ENCODE results near the gene PAWR. TPM values are rescaled to one million over a fixed set of nuclear protein-coding genes. Genes with fewer than 3 reads are reported as not detected.

The PAWR gene
- total and polyA plus RNA-seq, 2 donors from 2014 or later = 30.7 to 69.2 TPM

GRCh38 chr12:79585147-79585546 lies 105.6 kb downstream of the PAWR start:
- Histone ChIP-seq H3K9ac (ENCODE audit: low read length in 3 of 3) (no peak overlapping the region), H3K9me3 (ENCODE audit: control insufficient read depth in 2 of 3, insufficient read depth in 1 of 3, low read length in 3 of 3) (no peaks in the 10 kb centered on the region), H3K4me3 (ENCODE audit: low read length in 3 of 3) (no peak overlapping the region), H3K27ac (ENCODE audit: low read depth in 2 of 2, low read length in 2 of 2) (no peak overlapping the region), H3K4me1 (ENCODE audit: control insufficient read depth in 2 of 3, insufficient read depth in 2 of 3, low read depth in 1 of 3, low read length in 3 of 3) (no peaks in the 10 kb centered on the region), H3K27me3 (ENCODE audit: control insufficient read depth, insufficient read depth, low read length) (no peaks in the 10 kb centered on the region), H3K36me3 (ENCODE audit: control insufficient read depth in 2 of 3, insufficient read depth in 3 of 3, low read length in 3 of 3) (peaks cover 0 to 3% (median 0%) of the 10 kb centered on the region in 3 donors)
- intact Hi-C loops (cut with DNase I) = no loop called here
- TF ChIP-seq, protein P1, sequence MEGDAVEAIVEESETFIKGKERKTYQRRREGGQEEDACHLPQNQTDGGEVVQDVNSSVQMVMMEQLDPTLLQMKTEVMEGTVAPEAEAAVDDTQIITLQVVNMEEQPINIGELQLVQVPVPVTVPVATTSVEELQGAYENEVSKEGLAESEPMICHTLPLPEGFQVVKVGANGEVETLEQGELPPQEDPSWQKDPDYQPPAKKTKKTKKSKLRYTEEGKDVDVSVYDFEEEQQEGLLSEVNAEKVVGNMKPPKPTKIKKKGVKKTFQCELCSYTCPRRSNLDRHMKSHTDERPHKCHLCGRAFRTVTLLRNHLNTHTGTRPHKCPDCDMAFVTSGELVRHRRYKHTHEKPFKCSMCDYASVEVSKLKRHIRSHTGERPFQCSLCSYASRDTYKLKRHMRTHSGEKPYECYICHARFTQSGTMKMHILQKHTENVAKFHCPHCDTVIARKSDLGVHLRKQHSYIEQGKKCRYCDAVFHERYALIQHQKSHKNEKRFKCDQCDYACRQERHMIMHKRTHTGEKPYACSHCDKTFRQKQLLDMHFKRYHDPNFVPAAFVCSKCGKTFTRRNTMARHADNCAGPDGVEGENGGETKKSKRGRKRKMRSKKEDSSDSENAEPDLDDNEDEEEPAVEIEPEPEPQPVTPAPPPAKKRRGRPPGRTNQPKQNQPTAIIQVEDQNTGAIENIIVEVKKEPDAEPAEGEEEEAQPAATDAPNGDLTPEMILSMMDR (IDR thresholded peaks at IDR 0.05; ENCODE audit: borderline replicate concordance, extremely low read depth, insufficient read depth) = no peak
- no peak for FAIRE-seq
- DNase-seq = no peak

DNA sequence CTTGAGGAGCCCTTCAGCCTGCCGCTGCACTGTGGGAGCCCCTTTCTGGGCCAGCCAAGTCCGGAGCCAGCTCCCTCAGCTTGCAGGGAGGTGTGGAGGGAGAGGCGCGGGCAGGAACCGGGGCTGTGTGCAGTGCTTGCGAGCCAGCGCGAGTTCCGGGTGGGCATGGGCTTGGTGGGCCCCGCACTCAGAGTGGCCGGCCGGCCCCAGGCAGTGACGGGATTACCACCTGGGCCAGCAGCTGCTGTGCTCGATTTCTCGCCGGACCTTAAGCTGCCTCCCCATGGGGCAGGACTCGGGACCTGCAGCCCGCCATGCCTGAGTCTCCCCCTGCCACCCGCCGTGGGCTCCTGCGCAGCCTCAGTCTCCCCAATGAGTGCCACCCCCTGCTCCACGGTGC lies 116.9 kb downstream of the PAWR start:
- Histone ChIP-seq H3K9me3 (ENCODE audit: control insufficient read depth in 2 of 3, insufficient read depth in 1 of 3, low read length in 3 of 3) (no peaks in the 10 kb centered on the region), H3K27ac (ENCODE audit: low read depth in 2 of 2, low read length in 2 of 2) (no peak overlapping the region), H3K27me3 (ENCODE audit: control insufficient read depth, insufficient read depth, low read length) (no peaks in the 10 kb centered on the region), H3K4me3 (ENCODE audit: low read length in 3 of 3) (no peak overlapping the region), H3K9ac (ENCODE audit: low read length in 3 of 3) (no peak overlapping the region), H3K36me3 (ENCODE audit: control insufficient read depth in 2 of 3, insufficient read depth in 3 of 3, low read length in 3 of 3) (peaks cover 0 to 6% (median 3%) of the 10 kb centered on the region in 3 donors), H3K4me1 (ENCODE audit: control insufficient read depth in 2 of 3, insufficient read depth in 2 of 3, low read depth in 1 of 3, low read length in 3 of 3) (no peaks in the 10 kb centered on the region)
- no peak for FAIRE-seq
- TF ChIP-seq, protein P1 (IDR thresholded peaks at IDR 0.05; ENCODE audit: borderline replicate concordance, extremely low read depth, insufficient read depth) = no peak
- peak in 1 of 5 donors; percentile 62 for DNase-seq
- intact Hi-C loops (cut with DNase I) = no loop called here

DNA sequence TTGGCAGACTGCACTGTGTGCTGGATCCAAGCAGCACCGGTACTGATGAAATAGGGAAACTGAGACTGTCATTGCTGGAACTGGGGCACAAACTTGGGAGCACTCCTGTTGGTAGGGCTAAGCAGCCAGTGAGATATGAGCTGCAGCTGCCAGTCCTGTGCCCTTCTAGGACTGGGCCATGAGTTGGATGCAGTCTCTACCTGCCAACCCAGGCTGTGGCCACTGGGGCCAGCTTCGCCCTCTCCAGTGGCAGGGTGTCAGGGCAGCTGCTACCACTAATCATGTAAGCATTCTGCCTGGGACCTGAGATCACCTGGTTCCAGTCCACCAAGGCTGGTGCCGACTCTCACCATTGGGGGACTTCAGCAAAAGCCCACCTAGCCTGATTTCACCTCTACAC lies 121.1 kb downstream of the PAWR start:
- Histone ChIP-seq H3K27me3 (ENCODE audit: control insufficient read depth, insufficient read depth, low read length) (no peaks in the 10 kb centered on the region), H3K36me3 (ENCODE audit: control insufficient read depth in 2 of 3, insufficient read depth in 3 of 3, low read length in 3 of 3) (peaks cover 0 to 10% (median 3%) of the 10 kb centered on the region in 3 donors), H3K4me1 (ENCODE audit: control insufficient read depth in 2 of 3, insufficient read depth in 2 of 3, low read depth in 1 of 3, low read length in 3 of 3) (peaks cover 0 to 13% (median 3%) of the 10 kb centered on the region in 3 donors), H3K27ac (ENCODE audit: low read depth in 2 of 2, low read length in 2 of 2) (no peak overlapping the region), H3K9ac (ENCODE audit: low read length in 3 of 3) (no peak overlapping the region), H3K4me3 (ENCODE audit: low read length in 3 of 3) (no peak overlapping the region), H3K9me3 (ENCODE audit: control insufficient read depth in 2 of 3, insufficient read depth in 1 of 3, low read length in 3 of 3) (no peaks in the 10 kb centered on the region)
- intact Hi-C loops (cut with DNase I) = no loop called here
- FAIRE-seq (no peak), DNase-seq (no peak)
- TF ChIP-seq, protein P1 (IDR thresholded peaks at IDR 0.05; ENCODE audit: borderline replicate concordance, extremely low read depth, insufficient read depth) = no peak

DNA sequence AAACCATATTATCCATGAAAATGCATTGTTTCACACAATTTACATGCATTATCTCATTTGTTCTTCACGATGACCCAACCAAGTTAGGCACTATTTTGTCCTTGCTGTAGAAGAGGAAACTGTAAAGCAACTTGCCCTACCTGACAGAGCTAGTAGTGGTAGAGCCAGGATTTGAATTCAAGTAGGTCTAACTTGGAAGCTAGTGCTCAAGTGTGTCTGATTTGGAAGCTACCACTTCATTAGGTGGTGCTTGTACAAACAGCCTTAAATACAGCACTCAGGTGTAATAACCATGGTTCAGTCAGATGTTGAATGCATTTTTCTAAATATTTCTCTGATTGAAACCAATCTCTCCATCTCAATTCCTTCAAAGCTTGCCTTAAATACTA lies 123.6 kb downstream of the PAWR start:
- Histone ChIP-seq H3K4me3 (ENCODE audit: low read length in 3 of 3) (no peak overlapping the region), H3K27me3 (ENCODE audit: control insufficient read depth, insufficient read depth, low read length) (no peaks in the 10 kb centered on the region), H3K4me1 (ENCODE audit: control insufficient read depth in 2 of 3, insufficient read depth in 2 of 3, low read depth in 1 of 3, low read length in 3 of 3) (peaks cover 0 to 13% (median 3%) of the 10 kb centered on the region in 3 donors), H3K9ac (ENCODE audit: low read length in 3 of 3) (no peak overlapping the region), H3K36me3 (ENCODE audit: control insufficient read depth in 2 of 3, insufficient read depth in 3 of 3, low read length in 3 of 3) (peaks cover 3 to 10% (median 4%) of the 10 kb centered on the region in 3 donors), H3K27ac (ENCODE audit: low read depth in 2 of 2, low read length in 2 of 2) (peak overlapping the region in 1 of 2 donors; percentile 18), H3K9me3 (ENCODE audit: control insufficient read depth in 2 of 3, insufficient read depth in 1 of 3, low read length in 3 of 3) (no peaks in the 10 kb centered on the region)
- TF ChIP-seq, protein P1 (IDR thresholded peaks at IDR 0.05; ENCODE audit: borderline replicate concordance, extremely low read depth, insufficient read depth) = no peak
- DNase-seq (no peak), FAIRE-seq (no peak)
- intact Hi-C loops (cut with DNase I) = no loop called here

All from kidney (tissue), 14 donors.